ENCODE measurements around the gene ZBTB7B.
A peak's percentile ranks its signal among the peaks of the same experiment; 100 is the strongest.

Gene ZBTB7B

GRCh38 chr1:154988058-154988954 is 14.3 kb upstream of the ZBTB7B start:
- no peak for TF ChIP-seq CTCF (IDR thresholded peaks at IDR 0.05; ENCODE audit: low read depth, low read length)
- in situ Hi-C loops (cut with HindIII; ENCODE audit: low sequenced_read_pairs): no loop called here
- no peak for DNase-seq (ENCODE audit: low read depth, low spot score)
- H3K4me3 ChIP-seq (ENCODE audit: low read depth, low read length): no peak overlapping the region

GRCh38 chr1:154989195-154989860 is 13.3 kb upstream of the ZBTB7B start:
- no peak for TF ChIP-seq CTCF (IDR thresholded peaks at IDR 0.05; ENCODE audit: low read depth, low read length)
- in situ Hi-C loops (cut with HindIII; ENCODE audit: low sequenced_read_pairs): no loop called here
- DNase-seq (ENCODE audit: low read depth, low spot score): no peak
- no peak overlapping the region for H3K4me3 ChIP-seq (ENCODE audit: low read depth, low read length)

GRCh38 chr1:154990276-154990675 is 12.3 kb upstream of the ZBTB7B start:
- TF ChIP-seq CTCF (IDR thresholded peaks at IDR 0.05; ENCODE audit: low read depth, low read length): no peak
- no peak for DNase-seq (ENCODE audit: low read depth, low spot score)
- H3K4me3 ChIP-seq (ENCODE audit: low read depth, low read length): no peak overlapping the region
- in situ Hi-C loops (cut with HindIII; ENCODE audit: low sequenced_read_pairs): no loop called here

GRCh38 chr1:154992721-154993571 is 9.7 kb upstream of the ZBTB7B start:
- no peak overlapping the region for H3K4me3 ChIP-seq (ENCODE audit: low read depth, low read length)
- DNase-seq (ENCODE audit: low read depth, low spot score): peak; percentile 51
- in situ Hi-C loops (cut with HindIII; ENCODE audit: low sequenced_read_pairs): no loop called here
- TF ChIP-seq CTCF (IDR thresholded peaks at IDR 0.05; ENCODE audit: low read depth, low read length): peak; percentile 22

- no peak for DNase-seq (ENCODE audit: low read depth, low spot score)
- no peak for TF ChIP-seq CTCF (IDR thresholded peaks at IDR 0.05; ENCODE audit: low read depth, low read length)
- in situ Hi-C loops (cut with HindIII; ENCODE audit: low sequenced_read_pairs): no loop called here
- H3K4me3 ChIP-seq (ENCODE audit: low read depth, low read length): no peak within 1 kb of the TSS
Measured at GRCh38 chr1:154993572-154994268, 8.9 kb upstream of the ZBTB7B start, which contains the start of gene LENEP. LENEP (plus strand) TSS chr1:154993586; CDS start chr1:154993608, 22 bp downstream.

- TF ChIP-seq CTCF (IDR thresholded peaks at IDR 0.05; ENCODE audit: low read depth, low read length): no peak
- no peak for DNase-seq (ENCODE audit: low read depth, low spot score)
- in situ Hi-C loops (cut with HindIII; ENCODE audit: low sequenced_read_pairs): no loop called here
- no peak overlapping the region for H3K4me3 ChIP-seq (ENCODE audit: low read depth, low read length)
Measured at GRCh38 chr1:154994269-154994587, 8.4 kb upstream of the ZBTB7B start.
